MCF 10A (cell line): ENCODE measurements around the gene TPD52L1. TPM values are rescaled to one million over a fixed set of nuclear protein-coding genes. Genes with fewer than 3 reads are reported as not detected.

Source experiments
- BruUV-seq: library from RNA; stranded (reverse); fragments of 400-500 nt; replicated peaks from 2 replicates; lab custom pipeline; 2021; lab: Mats Ljungman, UMichigan
- CTCF ChIA-PET: fragments of 300-600 bp; sonication (Branson Sonifier 250); formaldehyde crosslinking; extraction: SDS; loops from one replicate; lab custom pipeline; 2021; ENCODE audit warnings: antibody characterized with exemption, inconsistent platforms; lab: Yijun Ruan, JAX
- POLR2A ChIA-PET: fragments of 300-600, 350-650 bp; sonication (Branson Sonifier 250); formaldehyde crosslinking; extraction: SDS; loops from one replicate; lab custom pipeline; 2020; ENCODE audit warnings: antibody characterized with exemption, inconsistent platforms; lab: Yijun Ruan, JAX
- DNase-seq: peaks from one replicate; pipeline ENCODE4 v3.0.0-alpha.2; 2018; ENCODE audit not compliant: unreplicated experiment
- H3K27ac Mint-ChIP-seq: one replicate; pipeline ENCODE4 v1.8.0; 2022; ENCODE audit warnings: mild to moderate bottlenecking, low read depth, mixed read lengths; ENCODE audit not compliant: unreplicated experiment
- H3K27me3 Mint-ChIP-seq: one replicate; pipeline ENCODE4 v1.8.0; 2022; ENCODE audit warnings: mixed read lengths; ENCODE audit not compliant: insufficient read depth, unreplicated experiment
- H3K36me3 Mint-ChIP-seq: one replicate; pipeline ENCODE4 v1.8.0; 2022; ENCODE audit warnings: mild to moderate bottlenecking, moderate library complexity, mixed read lengths; ENCODE audit not compliant: insufficient read depth, unreplicated experiment
- H3K4me1 Mint-ChIP-seq: one replicate; pipeline ENCODE4 v1.8.0; 2022; ENCODE audit warnings: mixed read lengths; ENCODE audit not compliant: insufficient read depth, unreplicated experiment
- H3K4me3 Mint-ChIP-seq: one replicate; pipeline ENCODE4 v1.8.0; 2022; ENCODE audit warnings: mild to moderate bottlenecking, moderate library complexity, mixed read lengths; ENCODE audit not compliant: unreplicated experiment
- H3K9me3 Mint-ChIP-seq: one replicate; pipeline ENCODE4 v1.8.0; 2022; ENCODE audit warnings: mixed read lengths; ENCODE audit not compliant: unreplicated experiment
- intact Hi-C: fragments of 100-400 bp; cut with micrococcal nuclease; formaldehyde crosslinking; loops from 2 replicates; pipeline ENCODE4 v1.14.1; 2022
- total RNA-seq: library from RNA; stranded (reverse); gene quantifications from 2 replicates; pipeline ENCODE4 v1.2.3, GENCODE V29; 2022
- TF ChIP-seq, protein P1 (sequence below): fragments of 200-600 bp; IDR thresholded peaks from one replicate; pipeline ENCODE4 v1.8.0; 2022; ENCODE audit warnings: antibody characterized with exemption, mild to moderate bottlenecking; ENCODE audit not compliant: unreplicated experiment

TPD52L1 gene
- total RNA-seq, 1 experiment from 2014 or later = 69.5 TPM

DNA sequence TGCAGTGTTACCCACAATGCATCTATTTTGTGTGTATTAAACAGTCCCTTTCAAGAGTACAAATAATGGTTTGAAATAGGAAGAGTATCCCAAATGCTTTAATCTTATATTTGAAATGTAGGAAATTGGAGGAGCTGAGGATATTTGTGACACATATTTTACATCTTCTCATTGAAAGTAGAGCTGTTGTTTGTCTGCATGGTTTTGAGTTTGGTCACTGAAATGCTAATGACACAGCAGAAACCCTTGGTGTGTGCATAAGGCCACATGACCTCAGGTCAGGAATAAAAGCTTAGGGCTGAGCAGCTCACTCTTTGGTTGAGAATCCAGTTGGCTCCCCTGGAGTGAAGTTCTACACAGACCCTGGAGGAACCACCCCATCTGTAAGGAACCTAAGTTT, 49.8 kb downstream of the TPD52L1 start:
- DNase-seq = no peak
- H3K27me3 Mint-ChIP-seq = no peaks in the 10 kb centered on the region
- BruUV-seq = no TSS peak
- H3K9me3 Mint-ChIP-seq = no peaks in the 10 kb centered on the region
- TF ChIP-seq, protein P1, sequence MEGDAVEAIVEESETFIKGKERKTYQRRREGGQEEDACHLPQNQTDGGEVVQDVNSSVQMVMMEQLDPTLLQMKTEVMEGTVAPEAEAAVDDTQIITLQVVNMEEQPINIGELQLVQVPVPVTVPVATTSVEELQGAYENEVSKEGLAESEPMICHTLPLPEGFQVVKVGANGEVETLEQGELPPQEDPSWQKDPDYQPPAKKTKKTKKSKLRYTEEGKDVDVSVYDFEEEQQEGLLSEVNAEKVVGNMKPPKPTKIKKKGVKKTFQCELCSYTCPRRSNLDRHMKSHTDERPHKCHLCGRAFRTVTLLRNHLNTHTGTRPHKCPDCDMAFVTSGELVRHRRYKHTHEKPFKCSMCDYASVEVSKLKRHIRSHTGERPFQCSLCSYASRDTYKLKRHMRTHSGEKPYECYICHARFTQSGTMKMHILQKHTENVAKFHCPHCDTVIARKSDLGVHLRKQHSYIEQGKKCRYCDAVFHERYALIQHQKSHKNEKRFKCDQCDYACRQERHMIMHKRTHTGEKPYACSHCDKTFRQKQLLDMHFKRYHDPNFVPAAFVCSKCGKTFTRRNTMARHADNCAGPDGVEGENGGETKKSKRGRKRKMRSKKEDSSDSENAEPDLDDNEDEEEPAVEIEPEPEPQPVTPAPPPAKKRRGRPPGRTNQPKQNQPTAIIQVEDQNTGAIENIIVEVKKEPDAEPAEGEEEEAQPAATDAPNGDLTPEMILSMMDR = no peak
- peaks cover 37% of the 10 kb centered on the region for H3K4me1 Mint-ChIP-seq
- H3K27ac Mint-ChIP-seq = peak overlapping the region; percentile 93
- intact Hi-C loops = no loop called here
- ChIA-PET POLR2A (interaction anchor here (0.8 to 2.6 kb wide), 9 partner anchors 9 to 71 kb away, joined by 3 to 12 read pairs (median 4); no protein-coding TSS in a partner anchor), CTCF (interaction anchor here (0.7 to 2.6 kb wide), 7 partner anchors 10 to 110 kb away, joined by 3 to 8 read pairs (median 4); partner anchors contain the start of gene TPD52L1)
- H3K36me3 Mint-ChIP-seq = no peaks in the 10 kb centered on the region
- H3K4me3 Mint-ChIP-seq = no peak overlapping the region

DNA sequence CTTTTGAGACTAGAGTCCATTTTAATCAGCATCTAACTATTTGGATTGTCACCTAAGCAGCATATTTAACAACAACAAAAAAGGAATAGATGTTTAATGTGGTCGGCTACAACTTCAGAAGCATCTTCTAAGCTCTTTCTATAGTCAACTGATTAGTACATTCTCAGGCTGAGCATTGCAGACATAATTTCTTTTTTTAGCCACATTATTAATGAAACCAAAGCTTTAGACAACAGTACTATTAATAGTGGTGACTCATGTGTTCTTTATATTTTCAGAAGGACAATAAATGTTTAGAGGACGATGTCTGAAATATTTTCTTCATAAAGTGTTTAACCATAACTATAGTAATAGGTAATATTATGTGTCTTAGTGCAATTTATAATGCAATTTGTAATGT, 52.4 kb downstream of the TPD52L1 start:
- no peak overlapping the region for H3K27ac Mint-ChIP-seq
- CTCF ChIA-PET = interaction anchor here (0.7 to 1.5 kb wide), 3 partner anchors 10 to 59 kb away, joined by 3 to 5 read pairs (median 3); no protein-coding TSS in a partner anchor

GRCh38 chr6:125206389-125206788, 52.8 kb downstream of the TPD52L1 start:
- Mint-ChIP-seq H3K9me3 (no peaks in the 10 kb centered on the region), H3K27ac (no peak overlapping the region), H3K27me3 (no peaks in the 10 kb centered on the region), H3K36me3 (no peaks in the 10 kb centered on the region), H3K4me3 (no peak overlapping the region), H3K4me1 (peaks cover 20% of the 10 kb centered on the region)
- intact Hi-C loops = no loop called here
- TF ChIP-seq, protein P1 = no peak
- POLR2A ChIA-PET = interaction anchor here (0.5 to 0.8 kb wide), 2 partner anchors 36 to 96 kb away, joined by 3 read pairs; no protein-coding TSS in a partner anchor
- no TSS peak for BruUV-seq
- no peak for DNase-seq
- CTCF ChIA-PET = interaction anchor here (0.6 to 1.5 kb wide), 2 partner anchors 59 to 377 kb away, joined by 3 to 5 read pairs; no protein-coding TSS in a partner anchor

More for the DNA sequence above, 52.4 kb downstream of the TPD52L1 start:
- DNase-seq = no peak
- intact Hi-C loops = no loop called here
- H3K9me3 Mint-ChIP-seq = no peaks in the 10 kb centered on the region
- peaks cover 24% of the 10 kb centered on the region for H3K4me1 Mint-ChIP-seq
- TF ChIP-seq, protein P1 = no peak
- POLR2A ChIA-PET = interaction anchor here (0.5 to 1.1 kb wide), 4 partner anchors 23 to 96 kb away, joined by 3 read pairs; no protein-coding TSS in a partner anchor
- no peaks in the 10 kb centered on the region for H3K27me3 Mint-ChIP-seq
- no peak overlapping the region for H3K4me3 Mint-ChIP-seq
- H3K36me3 Mint-ChIP-seq = no peaks in the 10 kb centered on the region
- no TSS peak for BruUV-seq

GRCh38 chr6:125207956-125208355, 54.4 kb downstream of the TPD52L1 start:
- H3K27me3 Mint-ChIP-seq = no peaks in the 10 kb centered on the region
- H3K4me3 Mint-ChIP-seq = no peak overlapping the region
- no peak for DNase-seq
- CTCF ChIA-PET = interaction anchor here (0.6 to 1.1 kb wide), 2 partner anchors 10 to 11 kb away, joined by 3 read pairs; no protein-coding TSS in a partner anchor
- TF ChIP-seq, protein P1 = no peak
- H3K27ac Mint-ChIP-seq = no peak overlapping the region
- intact Hi-C loops = no loop called here
- POLR2A ChIA-PET = interaction anchor here (1.0 kb wide), 1 partner anchor 13 kb away, joined by 4 read pairs; no protein-coding TSS in a partner anchor
- H3K9me3 Mint-ChIP-seq = no peaks in the 10 kb centered on the region
- H3K36me3 Mint-ChIP-seq = no peaks in the 10 kb centered on the region
- H3K4me1 Mint-ChIP-seq = peaks cover 13% of the 10 kb centered on the region
- BruUV-seq = no TSS peak
